Lung (tissue), 12 donors: ENCODE measurements around the gene ADAMTSL1. TPM values are rescaled to one million over a fixed set of nuclear protein-coding genes. Genes with fewer than 3 reads are reported as not detected.

Experiments
- ATAC-seq: fragments of 200-7000 bp; cut with Tn5 transposase; one replicate; pipeline ENCODE4 v1.9.1; 2020; ENCODE audit warnings: moderate number of reproducible peaks; ENCODE audit not compliant: insufficient read depth, low FRiP score
- DNase-seq, 3 donors: peaks; one replicate each; pipeline ENCODE4 v3.0.0-alpha.2; 2013 to 2017
- H3K27ac ChIP-seq, 2 donors: one replicate each; pipeline ENCODE4 v1.5.1; 2013; ENCODE audit warnings: mild to moderate bottlenecking in 2 of 2, moderate library complexity in 2 of 2, control low read depth in 1 of 2, inconsistent platforms in 1 of 2, low read depth in 1 of 2, low read length in 1 of 2
- H3K27me3 ChIP-seq, 3 donors: one replicate each; pipeline ENCODE4 v1.5.1; 2013; ENCODE audit warnings: low read length in 2 of 3; ENCODE audit not compliant: control insufficient read depth in 3 of 3, insufficient read depth in 3 of 3
- H3K36me3 ChIP-seq, 4 donors: one replicate each; pipeline ENCODE4 v1.5.1; 2013; ENCODE audit warnings: low read length in 4 of 4, mild to moderate bottlenecking in 1 of 4, moderate library complexity in 1 of 4; ENCODE audit not compliant: control insufficient read depth in 4 of 4, insufficient read depth in 4 of 4
- H3K4me1 ChIP-seq, 5 donors: one replicate each; pipeline ENCODE4 v1.5.1; 2013; ENCODE audit warnings: low read length in 5 of 5, mild to moderate bottlenecking in 2 of 5, moderate library complexity in 1 of 5; ENCODE audit not compliant: control insufficient read depth in 5 of 5, insufficient read depth in 5 of 5
- H3K4me3 ChIP-seq: one replicate; pipeline ENCODE4 v1.5.1; 2013; ENCODE audit warnings: mild to moderate bottlenecking, control low read depth, moderate library complexity
- H3K9ac ChIP-seq, 2 donors: one replicate each; pipeline ENCODE4 v1.5.1; 2013; ENCODE audit warnings: low read length in 2 of 2, control low read depth in 1 of 2; ENCODE audit not compliant: insufficient read depth in 1 of 2
- H3K9me3 ChIP-seq, 4 donors: one replicate each; pipeline ENCODE4 v1.5.1; 2013; ENCODE audit warnings: low read length in 3 of 4, mild to moderate bottlenecking in 1 of 4, moderate library complexity in 1 of 4; ENCODE audit not compliant: control insufficient read depth in 4 of 4, insufficient read depth in 3 of 4
- CTCF ChIP-seq: IDR thresholded peaks from 2 replicates; pipeline ENCODE4 v1.5.1; 2012; ENCODE audit warnings: mild to moderate bottlenecking; ENCODE audit errors: control extremely low read depth, extremely low read depth
- WGBS, 2 donors: extraction: QIAGEN DNeasy Blood & Tissue Kit; methylation state at CpG; one replicate each; pipeline ENCODE4 v1.1.7; 2013; 5-methylcytosine and 5-hydroxymethylcytosine counted together
- polyA plus RNA-seq, 2 donors: library from polyadenylated mRNA; stranded (reverse); fragments of 200-250 nt; gene quantifications; one replicate each; pipeline ENCODE4 v1.2.1, GENCODE V29; 2013
- total RNA-seq, 2 donors: library from RNA; depleted of rRNA in 1 of 2; stranded (reverse); fragments of >200 nt in 1 of 2; gene quantifications; one replicate each; pipeline ENCODE4 v1.2.1, GENCODE V29; 2014 to 2021
- donor health status: control.
- donor health status: control.
- donor health status: Bipolar disorder and iron deficiency.
- donor health status: healthy.
- donor health status: DM: yes; HTN: yes; CAD: no.

Gene ADAMTSL1
- total and polyA plus RNA-seq, 4 donors, result 0.25 to 36.2 (median 1.4) TPM

DNA sequence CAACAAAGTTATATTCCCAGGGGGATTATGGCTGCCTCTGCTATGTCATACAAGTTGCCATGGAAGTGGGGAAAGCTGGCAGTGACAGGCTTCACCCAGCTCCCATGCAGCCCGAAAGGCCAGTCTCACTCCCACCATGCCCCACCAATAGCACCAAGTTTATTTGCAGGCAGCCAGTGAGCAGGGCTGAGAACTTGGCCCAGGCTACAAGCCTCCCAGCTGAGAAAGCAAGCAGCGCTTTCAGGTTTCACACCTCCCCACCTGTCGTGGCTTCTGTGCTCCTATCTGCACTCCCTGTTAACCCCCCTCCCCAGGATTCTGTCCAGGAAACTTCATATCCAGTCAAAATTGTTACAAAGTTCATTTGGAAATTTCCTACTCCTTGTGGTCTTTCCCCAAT is 404.0 kb downstream of the ADAMTSL1 start:
- H3K4me1 ChIP-seq, result no peaks in the 10 kb centered on the region
- DNase-seq (no peak), ATAC-seq (no peak)
- H3K36me3 ChIP-seq, result no peaks in the 10 kb centered on the region
- H3K4me3 ChIP-seq, result no peak overlapping the region
- 88 to 96% methylated on average over 3 of the region's 3 CpGs for WGBS, 2 donors
- TF ChIP-seq CTCF, result no peak
- peaks cover 0 to 2% (median under 1%) of the 10 kb centered on the region in 4 donors for H3K9me3 ChIP-seq
- no peaks in the 10 kb centered on the region for H3K27me3 ChIP-seq
- H3K9ac ChIP-seq, result no peak overlapping the region
- H3K27ac ChIP-seq, result no peak overlapping the region

DNA sequence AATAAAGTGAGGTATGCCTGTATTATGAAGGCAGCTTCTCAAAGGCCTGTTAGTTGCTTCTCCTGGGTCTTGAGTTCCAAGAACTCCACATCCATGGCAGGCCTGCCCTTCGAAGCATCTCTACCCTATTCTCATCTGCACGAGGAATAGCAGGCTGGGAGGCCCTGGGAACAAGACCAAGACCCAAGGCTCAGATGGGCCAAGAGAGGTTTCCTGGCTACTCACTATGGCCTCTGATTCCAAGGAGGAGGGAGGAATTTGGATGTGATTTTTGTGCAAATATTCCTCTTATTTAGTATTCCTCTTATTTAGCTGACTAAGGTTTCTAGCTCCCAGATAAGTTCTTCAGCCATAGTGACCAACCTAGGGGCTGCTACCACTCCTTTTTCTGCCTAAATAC is 407.8 kb downstream of the ADAMTSL1 start:
- WGBS, 2 donors, result 82 to 89% methylated on average over 2 of the region's 2 CpGs
- Histone ChIP-seq H3K36me3 (no peaks in the 10 kb centered on the region), H3K4me3 (no peak overlapping the region), H3K27ac (no peak overlapping the region), H3K27me3 (no peaks in the 10 kb centered on the region), H3K9me3 (peaks cover 0 to 4% (median 2%) of the 10 kb centered on the region in 4 donors), H3K9ac (no peak overlapping the region), H3K4me1 (no peaks in the 10 kb centered on the region)
- DNase-seq, result no peak
- no peak for TF ChIP-seq CTCF
- ATAC-seq, result no peak

DNA sequence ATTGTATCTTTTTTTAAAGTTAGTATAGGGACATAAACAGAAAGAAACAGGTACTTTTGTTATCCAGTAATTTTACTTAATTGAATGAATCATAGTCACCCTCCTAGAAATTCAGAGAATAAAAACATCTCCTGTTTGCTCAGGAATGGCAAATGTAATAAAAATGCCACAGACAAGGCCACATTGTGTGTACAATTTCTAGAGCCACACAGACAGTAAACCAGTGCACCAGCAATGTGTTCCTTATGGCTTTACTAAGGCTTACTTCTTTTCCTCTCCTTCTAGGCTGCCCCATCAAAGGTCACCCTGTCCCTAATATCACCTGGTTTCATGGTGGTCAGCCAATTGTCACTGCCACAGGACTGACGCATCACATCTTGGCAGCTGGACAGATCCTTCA is 413.6 kb downstream of the ADAMTSL1 start:
- Histone ChIP-seq H3K4me1 (no peaks in the 10 kb centered on the region), H3K4me3 (no peak overlapping the region), H3K27me3 (no peaks in the 10 kb centered on the region), H3K27ac (no peak overlapping the region), H3K36me3 (no peaks in the 10 kb centered on the region), H3K9me3 (peaks cover 0 to 4% (median 2%) of the 10 kb centered on the region in 4 donors), H3K9ac (no peak overlapping the region)
- 96 to 97% methylated on average over 1 of the region's 1 CpG for WGBS, 2 donors
- DNase-seq, result no peak
- no peak for ATAC-seq
- no peak for TF ChIP-seq CTCF

- Histone ChIP-seq H3K27ac (no peak overlapping the region), H3K4me1 (no peaks in the 10 kb centered on the region), H3K9ac (no peak overlapping the region), H3K27me3 (no peaks in the 10 kb centered on the region), H3K4me3 (no peak overlapping the region), H3K9me3 (peaks cover 0 to 2% (median under 1%) of the 10 kb centered on the region in 4 donors), H3K36me3 (no peaks in the 10 kb centered on the region)
- ATAC-seq (no peak), DNase-seq (no peak)
- no peak for TF ChIP-seq CTCF
- 95 to 100% methylated on average over 1 of the region's 1 CpG for WGBS, 2 donors
Measured at GRCh38 chr9:18888290-18888689, 414.3 kb downstream of the ADAMTSL1 start.
